Measurements from ENCODE around the gene CFAP97D2.
"Not testable (repeated sequence)": the region's sequence is repeated elsewhere in the genome, so short reads cannot be mapped to it uniquely, and the experiment has no call there.

The CFAP97D2 gene

GRCh38 chr13:114143806-114144605 lies 35.1 kb upstream of the CFAP97D2 start:
- DNase-seq: peak; percentile 11

GRCh38 chr13:114144606-114145244 lies 34.3 kb upstream of the CFAP97D2 start:
- DNase-seq: peak; percentile 18

- DNase-seq: peak; percentile 11
Measured at GRCh38 chr13:114145256-114145655, 33.8 kb upstream of the CFAP97D2 start.

- DNase-seq: no peak
Measured at GRCh38 chr13:114145722-114146121, 33.3 kb upstream of the CFAP97D2 start.

- no peak for DNase-seq
Measured at GRCh38 chr13:114146173-114146572, 32.9 kb upstream of the CFAP97D2 start.

- no peak for DNase-seq
Measured at GRCh38 chr13:114146629-114147028, 32.4 kb upstream of the CFAP97D2 start.

- DNase-seq: no peak
Measured at GRCh38 chr13:114147803-114148520, 31.1 kb upstream of the CFAP97D2 start.

GRCh38 chr13:114148521-114148855 lies 30.6 kb upstream of the CFAP97D2 start:
- peak; percentile 60 for DNase-seq

- DNase-seq: not testable (repeated sequence)
Measured at GRCh38 chr13:114148886-114149285, 30.2 kb upstream of the CFAP97D2 start.

- no peak for DNase-seq
Measured at GRCh38 chr13:114149774-114150740, 29.0 kb upstream of the CFAP97D2 start.

GRCh38 chr13:114151031-114151430 lies 28.0 kb upstream of the CFAP97D2 start:
- DNase-seq: peak; percentile 60

GRCh38 chr13:114151565-114152284 lies 27.3 kb upstream of the CFAP97D2 start:
- no peak for DNase-seq

GRCh38 chr13:114152285-114152645 lies 26.8 kb upstream of the CFAP97D2 start:
- DNase-seq: no peak

GRCh38 chr13:114152831-114153371 lies 26.2 kb upstream of the CFAP97D2 start:
- peak; percentile 44 for DNase-seq

GRCh38 chr13:114153485-114154080 lies 25.5 kb upstream of the CFAP97D2 start:
- no peak for DNase-seq

- no peak for DNase-seq
Measured at GRCh38 chr13:114154476-114154875, 24.6 kb upstream of the CFAP97D2 start.

GRCh38 chr13:114155320-114155719 lies 23.7 kb upstream of the CFAP97D2 start:
- no peak for DNase-seq

GRCh38 chr13:114155926-114156883 lies 22.9 kb upstream of the CFAP97D2 start:
- no peak for DNase-seq

- no peak for DNase-seq
Measured at GRCh38 chr13:114157869-114158495, 21.1 kb upstream of the CFAP97D2 start.
